Measurements from ENCODE around the gene DCP1A.

DNA sequence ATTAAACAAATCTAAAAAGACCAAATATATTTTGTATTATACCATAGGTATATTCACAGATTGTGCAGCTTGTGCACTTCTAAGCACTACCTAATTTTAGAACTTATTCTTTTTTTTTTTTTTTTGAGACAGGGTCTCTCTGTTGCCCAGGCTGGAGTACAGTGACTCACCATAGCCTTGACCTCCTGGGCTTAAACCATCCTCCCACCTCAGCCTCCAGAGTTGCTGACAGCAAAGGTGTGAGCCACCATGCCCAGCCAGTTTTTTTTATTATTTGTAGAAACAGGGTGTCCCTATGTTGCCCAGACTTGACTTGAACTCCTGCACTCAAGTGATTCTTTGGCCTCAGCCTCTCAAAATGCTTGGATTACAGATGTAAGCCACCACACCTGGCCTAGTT lies 79.6 kb downstream of the DCP1A start:
- TF ChIP-seq EZH2phosphoT487 (IDR thresholded peaks at IDR 0.05; ENCODE audit: low read depth, severe bottlenecking, unreplicated experiment) (no peak), CTCF (IDR thresholded peaks at IDR 0.05; ENCODE audit: poor library complexity) (no peak)
